Activated CD4-positive, alpha-beta memory T cell treated with anti-CD3 and anti-CD28 coated beads, Interleukin-2, amount 10 ng/mL, durations not matched to agents 7 days and 5 days (primary cell): ENCODE data around the gene PDP2. TPM values are rescaled to one million over a fixed set of nuclear protein-coding genes. Genes with fewer than 3 reads are reported as not detected.

Experiments used
- CTCF ChIA-PET: fragments of 350-600 bp; sonication (Branson Sonifier 250); formaldehyde crosslinking; loops from one replicate; lab custom pipeline; 2021; ENCODE audit warnings: antibody characterized with exemption, inconsistent platforms; lab: Charles Lee
- POLR2A ChIA-PET: fragments of 350-600 bp; sonication (Branson Sonifier 250); formaldehyde crosslinking; loops from one replicate; lab custom pipeline; 2021; ENCODE audit warnings: antibody characterized with exemption; lab: Charles Lee
- DNase-seq: peaks from one replicate; pipeline ENCODE4 v3.0.0-alpha.2; 2020
- H3K27ac Mint-ChIP-seq: one replicate; pipeline ENCODE4 v1.8.0; 2021; ENCODE audit warnings: mild to moderate bottlenecking, mixed read lengths
- H3K27me3 Mint-ChIP-seq: one replicate; pipeline ENCODE4 v1.8.0; 2021; ENCODE audit warnings: mixed read lengths
- H3K36me3 Mint-ChIP-seq: one replicate; pipeline ENCODE4 v1.8.0; 2021; ENCODE audit warnings: low read depth, mixed read lengths
- H3K4me1 Mint-ChIP-seq: one replicate; pipeline ENCODE4 v1.8.0; 2021; ENCODE audit warnings: mixed read lengths
- H3K4me3 Mint-ChIP-seq: one replicate; pipeline ENCODE4 v1.8.0; 2021; ENCODE audit warnings: mild to moderate bottlenecking, mixed read lengths
- H3K9me3 Mint-ChIP-seq: one replicate; pipeline ENCODE4 v1.8.0; 2021; ENCODE audit warnings: mixed read lengths
- total RNA-seq, 2 experiments: library from RNA; stranded (reverse); gene quantifications; one replicate each; pipeline ENCODE4 v1.2.3, GENCODE V29; 2021

PDP2 gene
- total RNA-seq, 2 experiments from 2014 or later = 30.7 to 33.9 TPM

GRCh38 chr16:66845791-66846221 lies 34.5 kb upstream of the PDP2 start:
- no peak overlapping the region for H3K27ac Mint-ChIP-seq
- no peaks in the 10 kb centered on the region for H3K36me3 Mint-ChIP-seq
- ChIA-PET POLR2A (no interaction called here), CTCF (interaction anchor here (4.7 kb wide), 1 partner anchor 22 kb away, joined by 32 read pairs; no protein-coding TSS in a partner anchor)
- no peaks in the 10 kb centered on the region for H3K9me3 Mint-ChIP-seq
- H3K4me3 Mint-ChIP-seq = no peak overlapping the region
- peaks cover 36% of the 10 kb centered on the region for H3K27me3 Mint-ChIP-seq
- peaks cover 20% of the 10 kb centered on the region for H3K4me1 Mint-ChIP-seq
- DNase-seq = no peak

GRCh38 chr16:66846266-66846665 lies 34.0 kb upstream of the PDP2 start:
- H3K9me3 Mint-ChIP-seq = no peaks in the 10 kb centered on the region
- H3K4me3 Mint-ChIP-seq = no peak overlapping the region
- POLR2A ChIA-PET = no interaction called here
- no peaks in the 10 kb centered on the region for H3K36me3 Mint-ChIP-seq
- no peak overlapping the region for H3K27ac Mint-ChIP-seq
- peaks cover 20% of the 10 kb centered on the region for H3K4me1 Mint-ChIP-seq
- peaks cover 36% of the 10 kb centered on the region for H3K27me3 Mint-ChIP-seq
- no peak for DNase-seq
- CTCF ChIA-PET = interaction anchor here (1.9 to 4.7 kb wide), 3 partner anchors 16 to 27 kb away, joined by 6 to 32 read pairs (median 12); partner anchors contain the start of gene NAE1

GRCh38 chr16:66846831-66847230 lies 33.5 kb upstream of the PDP2 start:
- H3K27me3 Mint-ChIP-seq = peaks cover 36% of the 10 kb centered on the region
- no peak overlapping the region for H3K27ac Mint-ChIP-seq
- H3K9me3 Mint-ChIP-seq = no peaks in the 10 kb centered on the region
- no peak overlapping the region for H3K4me3 Mint-ChIP-seq
- ChIA-PET CTCF (interaction anchor here (1.9 to 4.7 kb wide), 3 partner anchors 16 to 26 kb away, joined by 6 to 32 read pairs (median 12); partner anchors contain the start of gene NAE1), POLR2A (no interaction called here)
- H3K36me3 Mint-ChIP-seq = no peaks in the 10 kb centered on the region
- H3K4me1 Mint-ChIP-seq = peaks cover 20% of the 10 kb centered on the region
- no peak for DNase-seq

- no peak overlapping the region for H3K4me3 Mint-ChIP-seq
- H3K4me1 Mint-ChIP-seq = peaks cover 20% of the 10 kb centered on the region
- H3K27me3 Mint-ChIP-seq = peaks cover 33% of the 10 kb centered on the region
These were observed 32.7 kb upstream of the PDP2 start for GRCh38 chr16:66847533-66848067.

GRCh38 chr16:66848172-66848571 lies 32.1 kb upstream of the PDP2 start:
- POLR2A ChIA-PET = interaction anchor here (0.8 kb wide), 1 partner anchor 25 kb away, joined by 3 read pairs; no protein-coding TSS in a partner anchor
- no peak overlapping the region for H3K4me3 Mint-ChIP-seq
- DNase-seq = no peak
- no peaks in the 10 kb centered on the region for H3K9me3 Mint-ChIP-seq
- peaks cover 20% of the 10 kb centered on the region for H3K4me1 Mint-ChIP-seq
- H3K36me3 Mint-ChIP-seq = no peaks in the 10 kb centered on the region
- CTCF ChIA-PET = interaction anchor here (1.9 to 4.7 kb wide), 3 partner anchors 18 to 25 kb away, joined by 6 to 32 read pairs (median 12); partner anchors contain the start of gene NAE1
- peaks cover 27% of the 10 kb centered on the region for H3K27me3 Mint-ChIP-seq
- H3K27ac Mint-ChIP-seq = no peak overlapping the region

More at GRCh38 chr16:66847533-66848067, 32.7 kb upstream of the PDP2 start:
- Mint-ChIP-seq H3K36me3 (no peaks in the 10 kb centered on the region), H3K9me3 (no peaks in the 10 kb centered on the region), H3K27ac (no peak overlapping the region)
- no peak for DNase-seq
- ChIA-PET POLR2A (no interaction called here), CTCF (interaction anchor here (1.9 to 4.7 kb wide), 3 partner anchors 17 to 25 kb away, joined by 6 to 32 read pairs (median 12); partner anchors contain the start of gene NAE1)

GRCh38 chr16:66849021-66849420 lies 31.3 kb upstream of the PDP2 start:
- Mint-ChIP-seq H3K4me3 (no peak overlapping the region), H3K9me3 (no peaks in the 10 kb centered on the region), H3K27me3 (peaks cover 19% of the 10 kb centered on the region), H3K4me1 (peaks cover 17% of the 10 kb centered on the region), H3K36me3 (no peaks in the 10 kb centered on the region), H3K27ac (no peak overlapping the region)
- DNase-seq = no peak
- ChIA-PET CTCF (interaction anchor here (0.6 to 4.7 kb wide), 3 partner anchors 18 to 24 kb away, joined by 3 to 32 read pairs (median 19); partner anchors contain the start of gene NAE1), POLR2A (interaction anchor here (0.8 kb wide), 1 partner anchor 24 kb away, joined by 3 read pairs; no protein-coding TSS in a partner anchor)

- H3K27ac Mint-ChIP-seq = no peak overlapping the region
- DNase-seq = no peak
- H3K27me3 Mint-ChIP-seq = peaks cover 18% of the 10 kb centered on the region
- peaks cover 17% of the 10 kb centered on the region for H3K4me1 Mint-ChIP-seq
- no peaks in the 10 kb centered on the region for H3K9me3 Mint-ChIP-seq
- H3K36me3 Mint-ChIP-seq = no peaks in the 10 kb centered on the region
- ChIA-PET CTCF (interaction anchor here (0.6 to 4.7 kb wide), 6 partner anchors 18 to 1050 kb away, joined by 3 to 32 read pairs (median 4); partner anchors contain the start of gene NAE1), POLR2A (no interaction called here)
- no peak overlapping the region for H3K4me3 Mint-ChIP-seq
These were observed 30.8 kb upstream of the PDP2 start for GRCh38 chr16:66849549-66849948.

GRCh38 chr16:66850115-66850815 lies 30.1 kb upstream of the PDP2 start:
- DNase-seq = no peak
- H3K4me1 Mint-ChIP-seq = peaks cover 16% of the 10 kb centered on the region
- no peaks in the 10 kb centered on the region for H3K9me3 Mint-ChIP-seq
- no peak overlapping the region for H3K4me3 Mint-ChIP-seq
- H3K36me3 Mint-ChIP-seq = no peaks in the 10 kb centered on the region
- peaks cover 13% of the 10 kb centered on the region for H3K27me3 Mint-ChIP-seq
- ChIA-PET POLR2A (no interaction called here), CTCF (interaction anchor here (0.7 to 2.8 kb wide), 5 partner anchors 17 to 1051 kb away, joined by 3 to 19 read pairs (median 4); partner anchors contain the start of gene NAE1)
- no peak overlapping the region for H3K27ac Mint-ChIP-seq

GRCh38 chr16:66851166-66851964 lies 28.9 kb upstream of the PDP2 start:
- H3K4me1 Mint-ChIP-seq = peaks cover 14% of the 10 kb centered on the region
- POLR2A ChIA-PET = no interaction called here
- DNase-seq = no peak
- no peaks in the 10 kb centered on the region for H3K36me3 Mint-ChIP-seq
- H3K4me3 Mint-ChIP-seq = no peak overlapping the region
- CTCF ChIA-PET = interaction anchor here (0.8 to 2.8 kb wide), 3 partner anchors 17 to 21 kb away, joined by 3 to 19 read pairs (median 3); partner anchors contain the start of gene NAE1
- no peaks in the 10 kb centered on the region for H3K9me3 Mint-ChIP-seq
- H3K27ac Mint-ChIP-seq = no peak overlapping the region
- peaks cover 3% of the 10 kb centered on the region for H3K27me3 Mint-ChIP-seq

- no peak overlapping the region for H3K27ac Mint-ChIP-seq
- no peaks in the 10 kb centered on the region for H3K27me3 Mint-ChIP-seq
- no peak overlapping the region for H3K4me3 Mint-ChIP-seq
- peaks cover under 1% of the 10 kb centered on the region for H3K4me1 Mint-ChIP-seq
- no peaks in the 10 kb centered on the region for H3K36me3 Mint-ChIP-seq
- POLR2A ChIA-PET = interaction anchor here (1.8 kb wide), 1 partner anchor 19 kb away, joined by 4 read pairs; no protein-coding TSS in a partner anchor
- CTCF ChIA-PET = interaction anchor here (0.6 to 1.9 kb wide), 2 partner anchors 14 to 23 kb away, joined by 5 to 7 read pairs; partner anchors contain the start of gene NAE1
- H3K9me3 Mint-ChIP-seq = no peaks in the 10 kb centered on the region
- DNase-seq = no peak
These were observed 26.8 kb upstream of the PDP2 start for GRCh38 chr16:66853261-66854139.

- Mint-ChIP-seq H3K4me1 (no peaks in the 10 kb centered on the region), H3K27ac (no peak overlapping the region), H3K27me3 (no peaks in the 10 kb centered on the region), H3K36me3 (no peaks in the 10 kb centered on the region), H3K9me3 (no peaks in the 10 kb centered on the region), H3K4me3 (no peak overlapping the region)
- POLR2A ChIA-PET = interaction anchor here (1.1 kb wide), 1 partner anchor 26 kb away, joined by 3 read pairs; the partner anchor contains the start of gene NAE1
- CTCF ChIA-PET = interaction anchor here (1.7 to 3.4 kb wide), 3 partner anchors 11 to 72 kb away, joined by 4 to 17 read pairs (median 10); partner anchors contain the start of gene NAE1
- DNase-seq = no peak
These were observed 24.1 kb upstream of the PDP2 start for GRCh38 chr16:66856184-66856730.
